ENCODE data around the gene RNFT2.
A peak's percentile ranks its signal among the peaks of the same experiment; 100 is the strongest.
"Not testable (repeated sequence)": the region's sequence is repeated elsewhere in the genome, so short reads cannot be mapped to it uniquely, and the experiment has no call there.

Gene RNFT2

GRCh38 chr12:116808113-116809105 lies 70.3 kb downstream of the RNFT2 start:
- Mint-ChIP-seq H3K4me1 (no peaks in the 10 kb centered on the region), H3K36me3 (ENCODE audit: low read depth) (no peaks in the 10 kb centered on the region), H3K4me3 (no peak overlapping the region), H3K9me3 (no peaks in the 10 kb centered on the region), H3K27me3 (ENCODE audit: low read depth) (no peaks in the 10 kb centered on the region), H3K27ac (no peak overlapping the region)
- TF ChIP-seq, protein P1, sequence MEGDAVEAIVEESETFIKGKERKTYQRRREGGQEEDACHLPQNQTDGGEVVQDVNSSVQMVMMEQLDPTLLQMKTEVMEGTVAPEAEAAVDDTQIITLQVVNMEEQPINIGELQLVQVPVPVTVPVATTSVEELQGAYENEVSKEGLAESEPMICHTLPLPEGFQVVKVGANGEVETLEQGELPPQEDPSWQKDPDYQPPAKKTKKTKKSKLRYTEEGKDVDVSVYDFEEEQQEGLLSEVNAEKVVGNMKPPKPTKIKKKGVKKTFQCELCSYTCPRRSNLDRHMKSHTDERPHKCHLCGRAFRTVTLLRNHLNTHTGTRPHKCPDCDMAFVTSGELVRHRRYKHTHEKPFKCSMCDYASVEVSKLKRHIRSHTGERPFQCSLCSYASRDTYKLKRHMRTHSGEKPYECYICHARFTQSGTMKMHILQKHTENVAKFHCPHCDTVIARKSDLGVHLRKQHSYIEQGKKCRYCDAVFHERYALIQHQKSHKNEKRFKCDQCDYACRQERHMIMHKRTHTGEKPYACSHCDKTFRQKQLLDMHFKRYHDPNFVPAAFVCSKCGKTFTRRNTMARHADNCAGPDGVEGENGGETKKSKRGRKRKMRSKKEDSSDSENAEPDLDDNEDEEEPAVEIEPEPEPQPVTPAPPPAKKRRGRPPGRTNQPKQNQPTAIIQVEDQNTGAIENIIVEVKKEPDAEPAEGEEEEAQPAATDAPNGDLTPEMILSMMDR (IDR thresholded peaks at IDR 0.05; ENCODE audit: unreplicated experiment in 3 of 3): no peak

GRCh38 chr12:116812238-116812637 lies 74.1 kb downstream of the RNFT2 start:
- Mint-ChIP-seq H3K27ac (no peak overlapping the region), H3K36me3 (ENCODE audit: low read depth) (no peaks in the 10 kb centered on the region), H3K4me3 (no peak overlapping the region), H3K4me1 (no peaks in the 10 kb centered on the region), H3K9me3 (no peaks in the 10 kb centered on the region), H3K27me3 (ENCODE audit: low read depth) (no peaks in the 10 kb centered on the region)
- TF ChIP-seq, protein P1 (IDR thresholded peaks at IDR 0.05; ENCODE audit: unreplicated experiment in 3 of 3): no peak

- no peaks in the 10 kb centered on the region for H3K27me3 Mint-ChIP-seq (ENCODE audit: low read depth)
- peaks cover 9% of the 10 kb centered on the region for H3K4me1 Mint-ChIP-seq
- no peaks in the 10 kb centered on the region for H3K36me3 Mint-ChIP-seq (ENCODE audit: low read depth)
- H3K27ac Mint-ChIP-seq: no peak overlapping the region
- no peaks in the 10 kb centered on the region for H3K9me3 Mint-ChIP-seq
- H3K4me3 Mint-ChIP-seq: no peak overlapping the region
- TF ChIP-seq, protein P1 (IDR thresholded peaks at IDR 0.05; ENCODE audit: unreplicated experiment in 3 of 3): no peak
Observed at GRCh38 chr12:116813271-116814041, 75.3 kb downstream of the RNFT2 start.

DNA sequence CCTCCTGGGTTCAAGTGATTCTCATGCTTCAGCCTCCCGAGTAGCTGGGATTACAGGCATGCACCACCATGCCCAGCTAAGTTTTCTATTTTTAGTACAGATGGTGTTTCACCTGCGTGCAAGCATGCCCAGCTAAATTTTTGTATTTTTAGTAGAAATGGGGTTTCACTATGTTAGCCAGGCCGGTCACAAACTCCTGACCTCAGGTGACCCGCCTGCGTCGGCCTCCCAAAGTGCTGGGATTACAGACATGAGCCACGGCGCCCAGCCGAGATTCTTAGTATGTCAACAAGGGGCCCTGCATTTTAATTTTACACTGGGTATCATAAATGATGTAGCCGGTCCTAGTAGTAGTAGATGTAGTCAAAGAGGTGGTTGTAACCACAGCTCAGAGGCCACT lies 76.7 kb downstream of the RNFT2 start:
- peaks cover 13% of the 10 kb centered on the region for H3K4me1 Mint-ChIP-seq
- H3K27ac Mint-ChIP-seq; H3K27me3 Mint-ChIP-seq (ENCODE audit: low read depth); H3K36me3 Mint-ChIP-seq (ENCODE audit: low read depth); H3K9me3 Mint-ChIP-seq; H3K4me3 Mint-ChIP-seq: not testable (repeated sequence)

- Mint-ChIP-seq H3K27me3 (ENCODE audit: low read depth) (no peaks in the 10 kb centered on the region), H3K36me3 (ENCODE audit: low read depth) (no peaks in the 10 kb centered on the region), H3K4me3 (peak overlapping the region; percentile 97 to 98 (median 98)), H3K27ac (peak overlapping the region; percentile 32 to 98 (median 96)), H3K4me1 (peaks cover 13% of the 10 kb centered on the region), H3K9me3 (no peaks in the 10 kb centered on the region)
- TF ChIP-seq, protein P1 (IDR thresholded peaks at IDR 0.05; ENCODE audit: unreplicated experiment in 3 of 3): no peak
Observed at GRCh38 chr12:116818341-116818856, 80.3 kb downstream of the RNFT2 start.
